Mesenchymal stem cell (in vitro differentiated cells and primary cell): ENCODE data around the gene QSOX1.

ENCODE experiments used
- DNase-seq: peaks from one replicate; pipeline ENCODE4 v3.0.0-alpha.2; 2013
- H2AFZ ChIP-seq: one replicate; pipeline ENCODE4 v1.6.1; 2013; ENCODE audit warnings: low read depth, mild to moderate bottlenecking, control low read depth, inconsistent platforms, low read length, moderate library complexity
- H2AK5ac ChIP-seq: 2 replicates; pipeline ENCODE4 v1.6.1; 2013; ENCODE audit warnings: low read length, moderate library complexity, mild to moderate bottlenecking, inconsistent platforms; ENCODE audit not compliant: severe bottlenecking
- H2BK120ac ChIP-seq: one replicate; pipeline ENCODE4 v1.6.1; 2013; ENCODE audit warnings: low read depth, mild to moderate bottlenecking, inconsistent platforms, low read length, moderate library complexity
- H2BK12ac ChIP-seq, 2 experiments: one replicate each; pipeline ENCODE4 v1.6.1; 2013; ENCODE audit warnings: inconsistent platforms in 2 of 2, low read length in 2 of 2, mild to moderate bottlenecking in 2 of 2, moderate library complexity in 2 of 2, control low read depth in 1 of 2
- H2BK15ac ChIP-seq: one replicate; pipeline ENCODE4 v1.6.1; 2013; ENCODE audit warnings: mild to moderate bottlenecking, low read depth, inconsistent platforms; ENCODE audit not compliant: poor library complexity, severe bottlenecking
- H2BK5ac ChIP-seq: 2 replicates; pipeline ENCODE4 v1.6.1; 2013; ENCODE audit warnings: low read depth, mild to moderate bottlenecking, low read length, control low read depth, inconsistent platforms; ENCODE audit not compliant: poor library complexity, severe bottlenecking
- H3K14ac ChIP-seq, 2 experiments: one replicate each; pipeline ENCODE4 v1.6.1; 2013; ENCODE audit warnings: inconsistent platforms in 2 of 2, low read length in 2 of 2, control low read depth in 1 of 2, mild to moderate bottlenecking in 1 of 2, moderate library complexity in 1 of 2
- H3K18ac ChIP-seq, 2 experiments: one replicate each; pipeline ENCODE4 v1.6.1; 2013; ENCODE audit warnings: inconsistent platforms in 2 of 2, low read length in 2 of 2, control low read depth in 1 of 2, low read depth in 1 of 2, mild to moderate bottlenecking in 1 of 2
- H3K23ac ChIP-seq, 2 experiments: one replicate each; pipeline ENCODE4 v1.6.1; 2013; ENCODE audit warnings: inconsistent platforms in 2 of 2, low read length in 2 of 2, mild to moderate bottlenecking in 2 of 2, moderate library complexity in 2 of 2, control low read depth in 1 of 2
- H3K27ac ChIP-seq: 2 replicates; pipeline ENCODE4 v1.5.1; 2013; ENCODE audit warnings: mild to moderate bottlenecking, moderate library complexity, low read length, control low read depth, inconsistent platforms; ENCODE audit not compliant: poor library complexity, severe bottlenecking
- H3K27me3 ChIP-seq, 2 experiments: 2 replicates each; pipeline versions ENCODE4 v1.6.1 to v1.7.0; 2013; ENCODE audit warnings: low read length in 2 of 2, mild to moderate bottlenecking in 2 of 2, moderate library complexity in 2 of 2, control low read depth in 1 of 2, inconsistent platforms in 1 of 2; ENCODE audit not compliant: control insufficient read depth in 1 of 2, insufficient read depth in 1 of 2
- H3K36me3 ChIP-seq, 2 experiments: 2 replicates each; pipeline versions ENCODE4 v1.6.1 to v1.7.0; 2013; ENCODE audit warnings: low read length in 2 of 2, control low read depth in 1 of 2, inconsistent platforms in 1 of 2, low read depth in 1 of 2, mild to moderate bottlenecking in 1 of 2; ENCODE audit not compliant: insufficient read depth in 2 of 2, control insufficient read depth in 1 of 2
- H3K4ac ChIP-seq, 2 experiments: one replicate each; pipeline ENCODE4 v1.6.1; 2013; ENCODE audit warnings: inconsistent platforms in 2 of 2, low read length in 2 of 2, mild to moderate bottlenecking in 2 of 2, moderate library complexity in 2 of 2, control low read depth in 1 of 2, low read depth in 1 of 2
- H3K4me1 ChIP-seq: 2 replicates; pipeline ENCODE4 v1.6.1; 2013; ENCODE audit warnings: low read depth, low read length, control low read depth; ENCODE audit not compliant: control insufficient read depth, insufficient read depth
- H3K4me2 ChIP-seq: 2 replicates; pipeline ENCODE4 v1.6.1; 2013; ENCODE audit warnings: low read length, mild to moderate bottlenecking, inconsistent platforms; ENCODE audit not compliant: poor library complexity, severe bottlenecking
- H3K4me3 ChIP-seq, 2 experiments: 2 replicates each; pipeline versions ENCODE4 v1.5.1 to v1.7.0; 2013; ENCODE audit warnings: low read length in 2 of 2, mild to moderate bottlenecking in 2 of 2, control low read depth in 1 of 2, low read depth in 1 of 2; ENCODE audit not compliant: insufficient read depth in 1 of 2
- H3K79me1 ChIP-seq: replicated peaks from 2 replicates; pipeline ENCODE4 v1.6.1; 2013; ENCODE audit warnings: mild to moderate bottlenecking, control low read depth, low read length, inconsistent platforms; ENCODE audit not compliant: poor library complexity, severe bottlenecking
- H3K9ac ChIP-seq: 2 replicates; pipeline ENCODE4 v1.7.0; 2013; ENCODE audit warnings: mild to moderate bottlenecking, low read length, moderate library complexity
- H3K9me3 ChIP-seq: 2 replicates; pipeline ENCODE4 v1.7.0; 2013; ENCODE audit warnings: mild to moderate bottlenecking, low read length; ENCODE audit not compliant: control insufficient read depth
- H4K8ac ChIP-seq: one replicate; pipeline ENCODE4 v1.6.1; 2013; ENCODE audit warnings: inconsistent platforms, mild to moderate bottlenecking, low read length, moderate library complexity
- H4K91ac ChIP-seq: one replicate; pipeline ENCODE4 v1.6.1; 2013; ENCODE audit warnings: mild to moderate bottlenecking, low read length, inconsistent platforms
- WGBS: methylation state at CpG from one replicate; pipeline ENCODE4 v1.1.7; 2013; ENCODE audit warnings: mixed read lengths; 5-methylcytosine and 5-hydroxymethylcytosine counted together

QSOX1 gene

DNA sequence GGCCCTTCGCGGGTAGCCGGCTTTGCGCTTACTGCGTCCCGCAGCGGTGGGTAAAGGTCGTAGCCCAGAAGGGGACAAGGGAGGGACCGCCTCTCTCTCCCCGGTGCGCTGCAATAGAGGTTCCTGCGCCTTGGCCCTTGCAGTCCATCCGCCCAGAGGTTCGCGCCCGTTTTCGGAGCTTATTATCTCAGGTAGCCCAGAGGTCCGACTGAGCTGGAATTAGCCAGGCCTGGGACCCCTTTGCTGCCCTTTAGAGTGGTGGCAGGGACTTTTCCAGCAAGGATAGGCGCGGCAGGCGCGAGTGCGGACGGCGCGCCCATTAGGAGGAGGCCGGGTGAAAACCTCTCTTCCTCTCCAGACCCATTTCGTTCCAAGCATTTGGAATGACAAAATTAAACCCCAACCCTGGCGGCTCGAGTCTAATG is 80.4 kb downstream of the QSOX1 start:
- Histone ChIP-seq H3K18ac (no peak overlapping the region), H3K4me3 (no peak overlapping the region), H2AK5ac (no peak overlapping the region), H3K27me3 (peaks cover 80 to 97% of the 10 kb centered on the region in 2 experiments), H3K14ac (no peak overlapping the region), H3K4me1 (peaks cover 40% of the 10 kb centered on the region), H3K36me3 (no peaks in the 10 kb centered on the region), H3K9ac (no peak overlapping the region), H3K4ac (no peak overlapping the region), H3K9me3 (no peaks in the 10 kb centered on the region), H2BK15ac (no peak overlapping the region), H2BK5ac (no peak overlapping the region), H3K23ac (no peak overlapping the region), H3K27ac (no peak overlapping the region), H2AFZ (no peak overlapping the region), H4K8ac (no peak overlapping the region), H2BK120ac (no peak overlapping the region), H4K91ac (no peak overlapping the region), H2BK12ac (no peak overlapping the region), H3K79me1 (no peaks in the 10 kb centered on the region), H3K4me2 (no peak overlapping the region)
- 0% methylated on average over 30 of the region's 30 CpGs for WGBS
- DNase-seq: no peak

- H3K18ac ChIP-seq: no peak overlapping the region
- H3K79me1 ChIP-seq: no peaks in the 10 kb centered on the region
- H2BK5ac ChIP-seq: no peak overlapping the region
- no peak overlapping the region for H3K14ac ChIP-seq
- no peak overlapping the region for H4K8ac ChIP-seq
- H2AFZ ChIP-seq: no peak overlapping the region
- no peak overlapping the region for H2BK12ac ChIP-seq
- WGBS: 5% methylated on average over 49 of the region's 49 CpGs
- no peak overlapping the region for H3K4me3 ChIP-seq
- no peak overlapping the region for H3K9ac ChIP-seq
- H3K36me3 ChIP-seq: no peaks in the 10 kb centered on the region
- no peak overlapping the region for H4K91ac ChIP-seq
- no peak overlapping the region for H2BK120ac ChIP-seq
- H3K4me1 ChIP-seq: peaks cover 34% of the 10 kb centered on the region
- no peaks in the 10 kb centered on the region for H3K9me3 ChIP-seq
- H2AK5ac ChIP-seq: no peak overlapping the region
- no peak overlapping the region for H3K4ac ChIP-seq
- H2BK15ac ChIP-seq: no peak overlapping the region
- H3K4me2 ChIP-seq: peak overlapping the region; percentile 36
- H3K23ac ChIP-seq: no peak overlapping the region
- no peak for DNase-seq
- peaks cover 85 to 97% of the 10 kb centered on the region in 2 experiments for H3K27me3 ChIP-seq
- no peak overlapping the region for H3K27ac ChIP-seq
Measured at GRCh38 chr1:180235502-180236239, 81.0 kb downstream of the QSOX1 start.

DNA sequence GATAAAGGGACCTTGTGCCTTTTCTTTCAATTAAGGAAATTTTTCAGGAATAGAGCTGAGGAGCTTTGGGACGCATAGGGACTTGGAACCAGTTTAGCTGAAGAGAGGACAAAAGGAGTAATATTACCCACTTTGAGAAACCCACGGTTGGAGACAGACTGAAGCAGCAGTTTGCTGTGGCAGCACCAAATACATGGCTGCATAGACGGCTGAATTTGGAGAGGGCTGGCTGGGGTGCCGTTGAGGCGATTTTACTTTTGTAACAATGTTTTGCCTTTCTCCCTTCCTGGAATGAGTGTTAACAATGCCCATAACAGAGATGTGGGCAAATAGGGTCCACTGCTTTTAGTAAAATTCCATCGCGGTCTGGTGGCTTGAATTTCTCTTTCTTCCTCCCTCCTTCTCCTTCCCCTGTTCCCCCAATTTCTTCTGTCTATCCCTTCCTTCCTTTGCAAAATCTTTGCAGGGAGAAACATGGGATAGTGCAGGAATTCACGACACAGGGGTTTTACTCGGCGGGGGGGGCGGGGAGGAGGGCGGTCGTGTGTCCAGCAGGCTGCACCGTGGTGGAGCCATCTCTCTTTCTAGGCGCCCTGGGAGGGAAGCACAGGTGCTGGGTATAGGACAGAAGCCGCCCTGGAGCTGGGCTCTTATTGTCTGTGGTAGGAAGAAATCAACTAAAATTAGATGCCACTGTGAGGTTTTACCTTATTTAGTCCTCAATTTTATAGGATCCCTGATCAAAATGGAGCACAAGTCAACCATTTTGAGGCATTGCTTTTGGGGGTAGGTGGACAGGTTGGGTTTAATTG is 82.2 kb downstream of the QSOX1 start:
- no peak overlapping the region for H2AFZ ChIP-seq
- H3K14ac ChIP-seq: no peak overlapping the region
- 1% methylated on average over 12 of the region's 16 CpGs for WGBS
- no peaks in the 10 kb centered on the region for H3K9me3 ChIP-seq
- no peak overlapping the region for H3K4ac ChIP-seq
- H3K79me1 ChIP-seq: no peaks in the 10 kb centered on the region
- H3K27ac ChIP-seq: no peak overlapping the region
- no peak overlapping the region for H2BK5ac ChIP-seq
- no peak overlapping the region for H2BK15ac ChIP-seq
- no peak overlapping the region for H4K91ac ChIP-seq
- H3K9ac ChIP-seq: no peak overlapping the region
- peaks cover 23% of the 10 kb centered on the region for H3K4me1 ChIP-seq
- H2AK5ac ChIP-seq: no peak overlapping the region
- peaks cover 91 to 95% of the 10 kb centered on the region in 2 experiments for H3K27me3 ChIP-seq
- H3K23ac ChIP-seq: no peak overlapping the region
- no peak overlapping the region for H3K4me3 ChIP-seq
- no peak overlapping the region for H3K4me2 ChIP-seq
- no peak for DNase-seq
- no peak overlapping the region for H2BK12ac ChIP-seq
- no peaks in the 10 kb centered on the region for H3K36me3 ChIP-seq
- H3K18ac ChIP-seq: no peak overlapping the region
- no peak overlapping the region for H2BK120ac ChIP-seq
- no peak overlapping the region for H4K8ac ChIP-seq

DNA sequence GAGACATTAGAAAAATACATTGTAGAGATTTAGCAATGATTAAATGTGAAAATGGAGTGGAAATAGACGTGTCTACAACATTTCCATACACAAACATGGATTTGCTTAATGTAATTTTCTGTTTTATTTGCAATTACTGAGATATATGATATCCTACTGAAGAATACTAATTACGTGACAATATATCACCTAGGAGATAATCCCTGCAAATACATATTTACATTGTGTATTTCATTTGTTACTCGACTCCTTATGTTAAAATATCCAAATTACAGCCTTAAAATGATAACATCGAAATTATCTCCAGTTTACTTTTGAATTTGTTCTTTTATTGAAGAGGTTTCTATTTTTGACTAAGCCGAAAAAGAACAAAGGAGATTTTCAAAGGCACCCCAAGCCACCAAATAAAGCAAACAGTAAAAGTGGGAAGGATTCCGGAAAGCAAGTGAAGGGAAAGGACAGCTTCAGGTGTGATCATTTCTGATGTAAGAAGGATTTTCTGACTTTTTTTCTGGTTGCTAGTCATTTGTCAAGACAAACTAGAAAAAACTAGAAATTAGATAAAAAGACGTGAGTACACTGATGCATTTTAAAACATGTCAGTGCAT is 83.3 kb downstream of the QSOX1 start:
- Histone ChIP-seq H3K18ac (no peak overlapping the region), H2BK120ac (no peak overlapping the region), H3K23ac (no peak overlapping the region), H3K9me3 (no peaks in the 10 kb centered on the region), H3K36me3 (no peaks in the 10 kb centered on the region), H4K91ac (no peak overlapping the region), H3K4me1 (peaks cover 21% of the 10 kb centered on the region), H2AFZ (no peak overlapping the region), H2AK5ac (no peak overlapping the region), H3K4me2 (no peak overlapping the region), H2BK5ac (no peak overlapping the region), H3K14ac (no peak overlapping the region), H3K27me3 (peaks cover 88 to 95% of the 10 kb centered on the region in 2 experiments), H2BK12ac (no peak overlapping the region), H3K9ac (no peak overlapping the region), H3K4me3 (no peak overlapping the region), H4K8ac (no peak overlapping the region), H3K79me1 (no peaks in the 10 kb centered on the region), H3K4ac (no peak overlapping the region), H3K27ac (no peak overlapping the region), H2BK15ac (no peak overlapping the region)
- WGBS: 38% methylated on average over 1 of the region's 7 CpGs
- DNase-seq: no peak
